HG03135 (cell line): Measurements from ENCODE around the gene TDP2.
"Not testable (repeated sequence)": the region's sequence is repeated elsewhere in the genome, so short reads cannot be mapped to it uniquely, and the experiment has no call there.

ENCODE experiments used
- ATAC-seq: cut with Tn5 transposase; IDR thresholded peaks from one replicate; pipeline ENCODE4 v1.9.1; 2021; ENCODE audit warnings: mild to moderate bottlenecking, moderate library complexity; ENCODE audit not compliant: unreplicated experiment

Gene TDP2

DNA sequence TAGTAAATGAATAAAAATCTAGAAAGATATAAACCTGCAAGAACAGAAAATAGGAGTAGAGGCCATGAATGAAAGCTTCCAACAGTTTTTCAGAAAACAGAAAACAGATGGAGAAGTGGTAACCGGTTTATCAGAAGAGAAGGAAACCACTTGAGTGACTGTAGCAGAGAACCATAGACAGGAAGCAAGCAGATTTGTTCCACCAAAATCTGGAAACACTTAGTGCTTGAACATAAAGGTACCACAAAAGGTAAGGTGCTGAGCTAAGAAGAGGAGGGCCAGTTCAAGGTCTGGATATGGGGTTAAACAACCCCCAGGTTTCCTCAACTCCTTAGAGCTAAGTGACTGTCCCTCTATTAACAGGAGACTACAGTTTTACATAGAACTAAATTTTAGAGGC, 11.5 kb downstream of the TDP2 start:
- no peak for ATAC-seq

DNA sequence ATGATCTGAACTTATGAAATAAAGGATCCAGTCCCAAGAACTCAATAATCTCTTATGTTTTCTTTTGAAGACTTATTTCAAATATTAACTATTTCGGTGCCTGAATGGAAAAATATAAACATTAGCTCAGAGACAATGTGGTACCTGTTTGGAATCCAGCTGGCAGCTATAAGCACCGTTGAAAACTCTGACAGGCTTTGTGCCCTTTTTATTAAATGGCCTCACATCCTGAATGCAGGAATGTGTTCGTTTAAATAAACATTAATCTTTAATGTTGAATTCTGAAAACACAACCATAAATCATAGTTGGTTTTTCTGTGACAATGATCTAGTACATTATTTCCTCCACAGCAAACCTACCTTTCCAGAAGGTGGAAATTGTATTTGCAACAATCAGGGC, 16.3 kb downstream of the TDP2 start:
- no peak for ATAC-seq

DNA sequence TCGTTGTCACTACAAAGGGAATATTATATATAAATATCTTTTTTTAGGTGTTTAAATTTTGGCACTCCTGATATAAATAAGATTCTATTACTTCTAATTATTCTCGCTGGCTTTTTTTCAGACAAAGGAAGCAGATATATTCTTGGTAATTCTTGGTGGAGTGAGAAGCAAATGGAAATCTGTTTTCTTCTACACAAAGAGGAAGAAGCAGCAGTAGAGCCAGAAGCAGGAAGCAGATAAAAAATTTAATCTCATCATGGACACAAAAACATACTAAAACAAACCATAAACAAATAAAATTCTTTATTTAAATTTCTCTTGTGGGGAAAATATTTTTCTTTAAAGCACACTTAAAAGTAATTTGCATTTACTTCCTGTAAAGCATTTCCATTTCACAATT, 17.0 kb downstream of the TDP2 start:
- ATAC-seq = no peak

DNA sequence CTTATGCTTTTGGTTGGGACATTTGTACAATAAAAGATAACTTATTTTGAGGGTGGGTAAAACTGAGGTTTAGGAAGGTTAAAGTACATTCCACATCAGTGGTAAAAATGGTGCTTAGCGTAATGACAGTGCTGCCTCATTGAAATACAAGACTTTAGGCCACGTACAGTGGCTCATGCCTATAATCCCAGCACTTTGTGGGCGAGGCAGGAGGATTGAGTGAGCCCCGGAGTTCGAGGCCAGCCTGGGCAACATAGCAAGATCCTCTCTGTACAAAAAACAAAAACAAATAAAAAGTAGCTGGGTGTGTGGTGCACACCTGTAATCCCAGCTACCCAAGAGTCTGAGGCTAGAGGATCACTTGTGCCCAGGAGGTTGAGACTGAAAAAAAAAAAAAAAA, 18.4 kb downstream of the TDP2 start:
- ATAC-seq = no peak

DNA sequence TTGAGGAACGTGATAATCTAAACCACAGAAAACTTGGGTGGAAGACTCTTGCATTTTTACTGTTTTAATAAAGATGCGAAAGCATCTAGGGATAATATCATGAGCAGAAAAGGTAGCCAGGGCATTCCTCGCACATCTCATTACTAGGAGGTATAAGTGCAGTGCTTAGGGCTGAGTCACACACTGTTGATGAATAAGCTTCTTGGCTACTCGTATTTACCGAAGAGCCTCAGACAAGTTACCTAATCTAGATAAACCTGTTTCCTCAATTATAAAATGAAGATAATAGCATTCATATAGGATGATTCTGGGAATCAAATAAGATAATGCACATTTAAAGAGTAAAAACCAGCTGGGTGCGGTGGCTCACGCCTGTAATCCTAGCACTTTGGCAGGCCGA, 19.9 kb downstream of the TDP2 start:
- ATAC-seq = no peak

DNA sequence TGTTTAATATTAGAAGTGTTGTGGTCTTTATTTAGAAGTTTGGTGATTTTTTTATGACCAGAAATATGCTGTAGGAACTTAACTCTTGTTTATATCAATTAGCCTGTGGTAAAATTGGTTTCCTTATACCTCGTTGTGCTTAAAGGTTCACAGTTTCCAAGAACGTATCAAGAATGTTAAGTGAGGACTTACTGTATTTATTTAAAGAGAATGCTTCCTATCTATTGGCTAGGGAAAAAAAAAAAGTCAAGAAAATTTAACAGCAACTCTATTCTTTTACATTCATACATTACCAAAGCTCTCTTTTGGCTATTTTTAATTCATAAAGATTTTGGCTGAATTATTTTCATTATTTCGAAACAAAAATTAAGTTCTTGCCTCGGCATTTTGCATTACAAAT, 22.3 kb downstream of the TDP2 start:
- ATAC-seq = no peak

DNA sequence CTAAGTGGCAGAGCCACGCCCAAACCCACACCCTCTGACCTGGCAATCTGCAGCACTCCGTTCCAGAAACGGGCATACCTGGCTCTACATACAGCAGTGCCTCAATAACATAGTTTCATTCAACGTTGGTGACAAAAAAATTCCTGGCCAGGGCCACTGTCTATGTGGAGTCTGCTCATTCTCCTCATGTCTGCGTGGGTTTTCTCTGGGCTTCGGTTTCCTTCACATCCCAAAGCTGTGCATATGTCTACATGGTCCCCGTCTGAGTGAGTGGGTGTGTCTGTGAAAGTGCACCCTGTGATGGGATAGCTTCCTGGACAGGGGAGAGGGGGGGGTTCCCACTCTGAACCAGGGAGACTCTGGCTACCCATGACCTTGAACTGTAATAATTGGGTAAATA, 22.8 kb downstream of the TDP2 start:
- ATAC-seq = no peak

DNA sequence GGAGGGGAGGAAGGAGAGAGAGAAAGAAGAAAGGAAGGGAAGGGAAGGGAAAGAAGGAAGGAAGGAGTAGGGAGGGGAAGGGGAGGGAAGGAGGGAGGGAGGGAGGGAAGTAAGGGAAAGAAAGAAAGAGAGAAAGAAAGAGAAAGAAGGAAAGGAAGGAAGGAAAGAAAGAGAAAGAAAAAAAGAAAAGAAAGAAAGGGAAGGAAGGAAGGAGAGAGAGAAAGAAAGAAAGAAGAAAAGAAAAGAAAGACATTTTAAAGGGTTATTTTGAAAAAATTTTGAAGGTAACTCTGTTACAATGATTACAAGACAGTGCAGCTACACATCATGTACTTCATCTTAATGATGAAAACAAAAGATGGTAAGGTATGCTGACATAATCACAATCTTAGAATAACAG, 24.6 kb downstream of the TDP2 start:
- ATAC-seq = no peak

DNA sequence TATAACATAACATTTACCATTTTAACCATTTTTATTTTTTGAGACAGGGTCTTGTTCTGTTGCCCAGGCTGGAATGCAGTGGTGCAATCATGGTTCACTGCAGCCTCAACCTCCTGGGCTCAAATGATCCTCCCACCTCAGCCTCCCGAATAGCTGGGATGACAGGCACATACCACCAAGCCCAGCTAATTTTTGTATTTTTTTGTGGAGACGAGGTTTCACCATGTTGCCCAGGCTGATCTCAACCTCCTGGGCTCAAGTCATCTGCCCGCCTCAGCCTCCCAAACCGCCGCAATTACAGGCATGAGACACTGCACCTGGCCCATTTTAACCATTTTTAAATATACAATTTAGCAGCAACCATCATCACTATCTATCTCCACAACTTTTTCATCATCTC, 26.1 kb downstream of the TDP2 start:
- not testable (repeated sequence) for ATAC-seq

DNA sequence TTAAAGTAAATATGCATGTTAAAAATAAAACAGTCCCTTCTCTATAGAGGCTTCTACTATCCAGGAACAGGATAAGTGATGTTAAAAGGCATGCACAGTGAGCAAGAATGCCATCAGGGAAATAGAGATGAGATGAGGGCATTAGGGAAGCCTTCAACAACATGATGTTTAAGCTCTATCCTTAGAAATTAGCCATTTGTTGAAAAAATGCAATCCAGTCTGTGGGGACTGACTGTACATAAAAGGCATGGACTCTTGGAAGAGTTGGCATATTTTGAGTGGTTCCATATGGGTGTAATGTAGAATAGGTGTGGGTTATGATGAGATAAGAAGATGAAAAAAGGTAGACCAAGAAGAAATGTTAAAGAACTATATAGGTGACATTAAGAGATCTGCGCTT, 26.5 kb downstream of the TDP2 start:
- no peak for ATAC-seq

DNA sequence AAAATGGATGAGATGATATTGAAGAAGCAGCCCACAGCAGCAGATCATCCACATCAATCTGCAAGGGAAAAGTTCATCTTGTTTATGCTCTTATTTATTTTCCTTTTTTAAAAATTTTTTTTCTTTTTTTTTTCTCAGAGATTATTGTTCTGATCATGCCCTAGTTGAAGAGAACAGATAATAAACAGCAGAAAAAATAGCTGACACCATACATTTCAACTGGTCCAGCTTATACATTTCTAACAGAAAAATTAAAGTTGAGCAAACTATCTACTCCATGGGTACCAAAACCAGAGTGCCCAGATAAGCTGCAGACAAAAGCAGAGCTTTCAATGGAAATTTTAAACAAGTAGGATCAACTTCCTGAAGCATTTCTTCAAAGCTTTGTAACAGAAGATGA, 30.0 kb downstream of the TDP2 start:
- ATAC-seq = no peak

DNA sequence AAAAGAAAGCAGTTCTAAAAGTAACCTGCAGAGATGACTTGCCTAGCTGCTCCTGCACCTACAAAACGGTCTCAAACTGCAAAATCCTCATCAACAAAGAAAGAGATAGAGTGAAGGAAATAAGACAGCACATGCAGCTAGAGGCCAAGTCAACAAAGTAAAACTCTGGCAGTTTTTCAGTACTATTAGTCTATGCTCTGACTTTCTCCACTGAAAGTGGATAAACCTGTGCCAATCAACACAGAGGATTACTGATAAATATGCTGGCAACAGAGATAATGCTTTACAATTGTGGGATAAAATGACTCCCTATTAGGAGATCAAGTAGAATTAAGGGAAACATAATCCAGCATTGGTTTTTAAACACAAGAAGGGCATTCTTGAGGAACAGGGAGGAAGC, 34.1 kb downstream of the TDP2 start:
- ATAC-seq = no peak

DNA sequence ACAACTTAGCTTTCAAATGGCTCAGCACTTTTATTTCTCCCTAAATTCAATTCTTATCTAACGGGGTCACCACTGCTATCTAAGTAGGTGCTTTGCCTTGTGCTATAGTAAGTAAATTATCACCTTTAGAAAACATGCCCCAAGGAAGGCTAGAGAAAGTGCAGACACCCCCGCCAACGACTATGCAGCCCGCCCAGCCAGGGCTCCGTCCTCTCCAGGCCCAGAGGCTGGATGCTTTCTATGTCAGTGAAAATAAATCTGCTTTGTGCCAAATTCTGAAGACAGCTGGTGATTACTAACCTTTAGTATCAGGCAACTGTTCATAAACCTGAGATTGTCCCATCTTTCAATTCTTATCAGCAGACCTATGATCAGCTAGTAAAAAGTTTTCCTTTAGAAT, 35.0 kb downstream of the TDP2 start:
- no peak for ATAC-seq

DNA sequence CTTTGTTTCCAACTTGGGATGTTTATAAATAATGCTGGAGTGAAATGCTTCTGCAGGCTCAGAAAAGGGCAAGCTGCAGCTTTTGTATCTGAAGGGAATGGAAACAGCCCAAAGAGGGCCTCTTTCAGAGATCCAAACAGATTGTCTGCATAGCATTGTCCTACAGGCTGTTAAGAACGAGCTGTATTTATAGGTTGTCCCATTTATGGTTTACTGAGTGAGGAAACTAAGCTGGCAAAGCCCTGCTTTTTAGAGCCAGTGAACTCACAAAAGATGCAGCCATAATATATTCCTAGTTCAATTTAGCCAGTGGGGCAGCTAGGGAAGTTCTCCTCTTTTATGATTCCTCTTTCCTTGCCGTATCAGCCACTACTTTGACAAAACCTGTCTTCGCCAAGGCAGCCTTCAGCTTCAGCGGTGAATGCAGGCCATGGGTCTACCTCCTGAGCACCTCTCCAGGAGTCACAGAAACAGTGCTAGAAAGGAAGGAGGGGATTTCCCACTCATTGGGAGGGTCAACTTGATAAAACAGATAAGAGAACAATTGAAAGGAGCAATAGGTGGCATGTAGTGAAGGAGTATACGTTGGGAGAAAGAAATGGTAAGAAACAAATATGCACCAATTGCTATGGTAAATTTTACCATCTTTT, 35.7 kb downstream of the TDP2 start:
- no peak for ATAC-seq

DNA sequence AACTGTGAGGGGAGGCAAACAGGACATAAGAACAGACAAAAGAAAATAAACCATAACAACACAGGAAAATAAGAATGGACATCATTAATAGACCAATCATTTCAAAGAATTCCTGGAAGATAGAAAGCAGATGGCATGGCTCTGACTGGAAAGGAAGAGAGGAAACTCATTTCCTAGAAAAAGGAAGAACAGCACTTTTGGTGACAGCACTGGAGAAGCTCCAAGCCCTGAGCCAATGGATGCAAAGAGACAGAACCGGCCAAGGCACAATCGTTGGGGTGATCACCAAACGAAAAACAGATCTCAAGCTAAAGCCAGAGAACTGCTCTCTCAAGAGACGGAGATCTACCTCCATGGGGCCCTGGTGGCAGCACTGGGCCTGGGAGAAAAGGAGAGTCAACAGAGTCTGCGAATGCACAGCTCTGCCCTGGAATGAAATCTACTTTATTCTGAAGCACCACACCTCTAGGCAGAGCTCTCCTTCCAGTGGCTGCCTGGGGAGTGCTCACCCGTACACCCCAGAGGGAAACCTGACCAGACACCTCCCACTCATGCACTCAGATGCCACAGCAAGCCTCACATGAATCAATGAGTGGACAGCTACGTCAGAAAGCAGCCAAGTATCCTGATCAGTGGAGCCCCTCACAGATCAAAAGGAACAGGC, 44.9 kb downstream of the TDP2 start:
- ATAC-seq = no peak

DNA sequence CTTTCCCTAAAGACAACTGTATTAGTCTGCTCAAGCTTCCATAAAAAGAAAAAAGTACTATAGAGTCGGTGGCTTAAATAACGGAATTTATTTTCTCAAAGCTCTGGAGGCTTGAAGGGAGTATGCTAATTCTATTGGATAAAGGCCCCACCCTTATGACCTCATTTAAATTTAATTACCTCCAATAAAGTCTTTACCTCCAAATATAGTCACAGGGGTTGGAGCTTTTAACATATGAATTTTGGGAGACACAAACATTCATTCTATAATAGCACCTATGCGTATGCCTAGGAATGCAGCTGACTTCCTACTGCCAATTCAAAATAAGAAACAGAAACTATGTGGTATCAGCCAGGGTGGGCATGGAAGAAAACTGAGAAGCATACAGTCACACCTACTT, 46.1 kb downstream of the TDP2 start:
- no peak for ATAC-seq

DNA sequence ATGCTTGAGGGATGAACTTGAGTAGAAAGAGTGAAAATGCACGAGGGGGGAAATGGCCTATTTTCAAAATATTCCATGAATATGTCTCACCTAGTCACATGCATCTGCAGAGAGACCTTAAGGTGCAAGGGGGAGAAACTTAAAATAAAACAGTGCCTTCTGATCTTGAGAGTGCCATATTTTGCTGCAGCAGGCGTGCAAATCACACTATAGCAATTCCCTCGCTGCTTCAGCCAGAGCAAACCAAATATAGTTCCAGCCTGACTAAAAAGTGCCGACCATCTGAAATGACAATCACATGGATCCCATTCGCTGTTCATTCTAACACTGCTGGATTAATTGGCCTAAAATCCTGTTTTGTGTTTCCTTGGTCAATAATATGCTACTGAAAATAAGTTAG, 47.0 kb downstream of the TDP2 start:
- ATAC-seq = no peak

DNA sequence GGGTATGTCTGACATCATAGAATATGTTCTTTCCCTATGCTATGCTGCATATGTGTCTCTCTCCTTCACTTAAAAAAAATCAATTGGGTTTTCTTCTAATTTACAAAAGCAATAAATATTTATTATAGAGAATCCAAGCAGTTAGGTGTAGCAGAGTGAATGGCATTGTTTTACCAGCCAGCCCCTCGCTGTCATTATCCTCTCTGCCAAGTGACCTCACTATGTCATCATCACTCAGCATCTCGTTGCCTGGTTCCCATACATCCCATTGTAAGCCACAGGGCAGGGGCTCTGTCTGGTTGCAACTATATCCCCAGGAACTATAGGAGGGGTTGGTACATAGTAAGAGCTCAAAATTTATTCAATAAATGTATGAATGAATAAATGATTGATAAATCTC, 52.1 kb downstream of the TDP2 start:
- ATAC-seq = no peak

DNA sequence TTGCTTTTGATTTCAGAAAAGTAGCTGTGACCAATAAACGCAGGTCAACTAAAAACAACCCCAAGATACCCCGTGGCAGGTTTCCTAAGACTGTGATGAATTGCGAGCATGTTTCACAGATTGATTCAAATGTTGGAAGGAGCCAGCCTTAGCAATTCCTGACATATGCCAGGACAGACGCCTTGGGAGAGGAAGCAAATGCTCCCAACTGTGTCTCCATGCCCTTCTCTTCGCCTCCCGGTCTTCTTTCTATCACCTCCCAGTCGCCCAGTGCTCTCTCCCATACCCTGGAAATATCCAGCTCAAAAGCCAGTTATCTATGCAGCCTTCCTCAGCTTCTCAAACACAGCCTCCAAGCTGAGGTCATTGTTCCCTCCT, 52.7 kb downstream of the TDP2 start:
- ATAC-seq = no peak

DNA sequence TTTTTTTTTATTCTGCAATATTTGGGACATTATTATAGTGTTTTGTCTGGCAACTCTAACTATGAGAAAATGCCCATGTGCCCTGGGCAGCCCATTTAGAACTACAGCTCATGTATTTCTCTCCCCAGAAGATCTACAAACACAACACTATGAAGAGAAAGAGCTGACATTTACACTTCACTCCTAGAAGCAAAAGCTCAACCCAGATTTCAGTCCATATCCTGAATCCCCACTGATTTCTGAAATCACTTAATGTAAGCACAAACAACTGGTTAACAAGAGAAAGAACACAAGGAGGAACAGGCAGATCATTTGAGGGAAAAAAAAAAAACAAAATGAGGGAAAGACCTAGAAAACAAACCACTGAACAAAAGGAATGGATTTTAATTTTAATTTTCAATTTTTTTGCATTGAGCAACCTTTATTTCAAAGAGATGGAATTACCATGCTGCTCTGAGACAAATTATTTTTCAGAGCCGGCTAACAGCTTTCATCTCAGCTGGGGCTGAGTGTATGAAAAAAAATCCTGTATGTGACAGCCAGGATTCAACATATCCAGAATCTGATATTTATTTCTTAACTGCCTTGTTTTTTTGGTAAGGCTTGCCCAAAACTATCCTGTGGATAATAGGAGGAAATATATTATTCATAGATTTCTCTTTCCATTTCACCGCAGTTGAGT, 53.2 kb downstream of the TDP2 start:
- no peak for ATAC-seq

DNA sequence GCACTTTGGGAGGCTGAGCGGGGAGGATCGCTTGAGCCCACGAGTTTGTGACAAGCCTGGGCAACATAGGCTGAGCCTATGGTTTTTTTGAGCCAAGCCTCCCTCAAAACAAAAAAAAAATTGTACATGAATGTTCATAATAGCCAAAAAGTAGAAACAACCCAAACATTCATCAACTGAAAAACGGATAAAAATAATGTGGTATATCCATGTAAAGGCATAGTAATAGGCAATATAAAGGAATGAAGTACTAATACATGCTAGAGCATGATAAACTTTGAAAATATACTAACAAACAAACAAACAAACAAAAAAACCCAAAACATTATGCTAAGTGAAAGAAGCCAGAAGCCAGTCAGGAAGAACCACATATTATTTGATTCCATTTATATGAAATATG, 56.0 kb downstream of the TDP2 start:
- ATAC-seq = no peak

DNA sequence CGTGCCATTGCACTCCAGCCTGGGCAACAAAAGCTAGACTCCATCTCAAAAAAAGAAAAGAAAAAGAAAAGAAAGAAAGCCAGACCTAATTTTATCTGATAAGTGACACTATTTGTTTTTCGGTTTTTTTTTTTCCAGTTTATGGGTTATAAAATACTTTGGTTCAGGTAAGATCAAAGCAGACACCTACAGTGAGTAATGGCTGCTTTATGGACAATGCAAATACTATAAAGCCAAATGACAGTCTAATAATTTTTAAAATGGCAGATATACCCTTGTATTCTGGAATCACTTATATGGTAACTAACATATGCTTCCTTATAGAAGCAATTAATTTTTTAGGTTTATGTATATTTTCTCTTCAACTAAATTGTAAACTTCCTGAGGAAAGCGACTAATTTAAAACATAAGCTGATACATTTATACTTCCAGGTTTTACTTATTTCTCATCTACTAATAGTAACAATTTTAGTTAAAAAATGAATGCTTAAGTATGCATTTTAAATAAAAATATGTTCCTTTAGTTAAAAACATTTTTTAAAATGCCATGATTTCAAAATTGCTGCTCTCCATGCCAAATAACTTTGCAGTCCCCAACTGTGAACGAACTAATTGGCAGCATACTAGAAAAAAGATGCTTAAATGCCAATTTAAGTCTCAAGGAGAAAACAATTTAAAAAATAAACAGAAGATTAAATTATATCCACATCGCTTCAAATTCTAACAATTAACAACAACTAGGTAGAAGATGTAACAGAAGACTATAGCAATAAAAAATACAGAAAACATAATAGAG, 59.2 kb downstream of the TDP2 start:
- no peak for ATAC-seq
